Measurements from ENCODE around the gene EIF5B.
"Not testable (repeated sequence)": the region's sequence is repeated elsewhere in the genome, so short reads cannot be mapped to it uniquely, and the experiment has no call there.

EIF5B gene

DNA sequence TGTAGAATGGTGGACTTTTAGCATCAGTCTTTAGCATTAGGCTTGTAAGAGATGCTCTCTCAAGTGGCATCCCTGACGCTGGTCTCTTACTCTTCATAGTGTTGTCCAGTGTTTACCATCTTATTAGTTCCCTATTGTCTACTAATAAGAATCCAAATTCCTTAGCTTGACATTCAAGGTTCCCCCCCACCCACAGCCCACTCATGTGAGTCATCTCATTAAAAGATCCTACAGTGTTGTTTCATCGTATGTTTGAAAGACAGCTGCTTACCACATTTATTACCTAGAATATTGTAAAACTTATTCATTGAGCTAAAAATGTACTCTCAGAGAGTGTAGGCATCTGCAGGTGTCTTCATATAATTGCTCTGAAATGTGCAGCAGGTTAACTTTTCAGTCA lies 28.5 kb downstream of the EIF5B start:
- DNase-seq (ENCODE audit: low read depth in 2 of 2), result no peak

DNA sequence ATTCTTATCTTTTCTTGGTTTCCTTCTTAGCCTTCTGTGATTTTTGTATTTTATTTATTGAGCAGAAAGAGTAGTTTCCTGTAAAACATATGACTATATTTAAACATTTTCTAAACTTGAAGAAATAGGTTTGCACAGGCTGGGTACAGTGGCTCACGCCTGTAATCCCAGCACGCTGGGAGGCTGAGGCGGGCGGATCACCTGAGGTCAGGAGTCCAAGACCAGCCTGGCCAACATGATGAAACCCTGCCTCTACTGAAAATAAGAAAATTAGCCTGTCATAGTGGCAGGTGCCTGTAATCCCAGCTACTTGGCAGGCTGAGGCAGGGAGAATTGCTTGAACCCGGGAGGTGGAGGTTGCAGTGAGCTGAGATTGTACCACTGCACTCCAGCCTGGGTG lies 31.7 kb downstream of the EIF5B start:
- DNase-seq (ENCODE audit: low read depth in 2 of 2), result not testable (repeated sequence)

DNA sequence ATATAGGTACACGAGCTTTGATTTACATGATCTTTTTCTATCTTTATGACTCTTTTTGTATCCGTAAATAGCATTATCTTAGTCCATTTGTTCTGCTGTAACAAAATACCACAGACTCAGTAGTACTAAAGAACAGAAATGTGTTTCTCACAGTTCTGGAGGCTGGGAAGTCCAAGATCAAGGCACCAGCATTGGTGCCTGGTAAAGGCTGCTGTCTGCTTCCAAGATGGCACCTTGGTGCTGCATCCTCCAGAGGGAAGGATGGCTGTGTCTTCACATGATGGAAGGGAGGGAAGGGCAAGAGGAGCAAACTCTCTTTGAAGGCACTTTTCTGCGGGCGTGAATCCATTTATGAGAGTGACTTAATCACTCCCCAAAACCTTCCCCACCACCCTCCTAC lies 36.0 kb downstream of the EIF5B start:
- no peak for DNase-seq (ENCODE audit: low read depth in 2 of 2)

DNA sequence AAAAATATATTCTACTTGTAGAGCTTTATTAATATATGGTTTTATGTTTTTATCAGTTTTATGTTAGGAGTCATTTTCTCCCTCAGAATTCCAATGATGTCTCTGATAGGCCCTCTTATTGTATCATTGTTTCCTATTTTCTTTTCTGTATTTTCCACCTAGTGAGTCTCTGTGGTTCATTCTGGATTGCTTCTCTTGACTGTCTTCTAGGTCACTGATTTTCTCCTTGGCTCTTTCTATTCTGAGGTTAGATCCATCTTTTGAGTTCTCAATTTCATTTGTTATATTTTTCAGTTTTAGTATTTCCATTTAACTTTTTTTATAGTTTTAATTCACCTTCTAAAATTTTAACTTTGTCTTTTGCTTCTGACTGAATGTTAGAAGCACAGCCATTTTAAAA lies 37.6 kb downstream of the EIF5B start:
- DNase-seq (ENCODE audit: low read depth in 2 of 2), result no peak

DNA sequence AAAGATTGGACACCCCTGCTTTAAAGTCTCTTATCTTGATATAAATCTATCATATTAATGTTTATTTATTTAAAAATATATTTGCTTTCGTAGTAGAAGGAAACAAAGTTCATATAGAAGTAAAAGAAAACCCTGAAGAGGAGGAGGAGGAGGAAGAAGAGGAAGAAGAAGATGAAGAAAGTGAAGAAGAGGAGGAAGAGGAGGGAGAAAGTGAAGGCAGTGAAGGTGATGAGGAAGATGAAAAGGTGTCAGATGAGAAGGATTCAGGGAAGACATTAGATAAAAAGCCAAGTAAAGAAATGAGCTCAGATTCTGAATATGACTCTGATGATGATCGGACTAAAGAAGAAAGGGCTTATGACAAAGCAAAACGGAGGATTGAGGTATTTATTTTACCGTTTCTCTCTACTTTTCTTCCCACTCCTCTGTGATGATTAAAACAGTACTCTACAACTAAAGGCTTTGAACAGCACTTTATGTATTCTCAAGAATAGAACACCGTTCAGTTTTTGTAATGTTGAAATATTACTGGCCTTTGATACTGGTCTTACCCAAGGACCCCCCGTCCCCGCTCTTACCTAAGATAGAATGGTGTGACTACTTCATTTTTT lies 39.2 kb downstream of the EIF5B start:
- no peak for DNase-seq (ENCODE audit: low read depth in 2 of 2)

DNA sequence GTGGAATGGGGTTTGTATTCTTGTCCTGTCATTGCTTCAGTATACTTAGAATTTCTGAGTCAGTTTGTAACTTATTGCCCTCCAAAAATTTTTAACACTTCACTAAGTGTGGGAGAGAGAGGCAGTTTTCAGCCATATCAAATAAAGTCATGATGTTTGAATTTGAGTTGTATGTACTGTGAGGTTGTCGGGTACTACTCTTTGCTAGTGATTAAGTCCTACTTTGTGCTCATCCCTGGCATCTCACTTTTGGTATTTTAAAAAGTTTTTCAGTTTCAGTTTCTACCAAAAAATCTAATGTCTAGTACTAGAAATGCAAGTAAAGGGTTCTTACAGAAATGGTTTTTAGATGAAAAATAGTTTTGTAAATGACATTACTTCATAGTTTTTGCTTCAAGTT lies 40.7 kb downstream of the EIF5B start:
- no peak for DNase-seq (ENCODE audit: low read depth in 2 of 2)

DNA sequence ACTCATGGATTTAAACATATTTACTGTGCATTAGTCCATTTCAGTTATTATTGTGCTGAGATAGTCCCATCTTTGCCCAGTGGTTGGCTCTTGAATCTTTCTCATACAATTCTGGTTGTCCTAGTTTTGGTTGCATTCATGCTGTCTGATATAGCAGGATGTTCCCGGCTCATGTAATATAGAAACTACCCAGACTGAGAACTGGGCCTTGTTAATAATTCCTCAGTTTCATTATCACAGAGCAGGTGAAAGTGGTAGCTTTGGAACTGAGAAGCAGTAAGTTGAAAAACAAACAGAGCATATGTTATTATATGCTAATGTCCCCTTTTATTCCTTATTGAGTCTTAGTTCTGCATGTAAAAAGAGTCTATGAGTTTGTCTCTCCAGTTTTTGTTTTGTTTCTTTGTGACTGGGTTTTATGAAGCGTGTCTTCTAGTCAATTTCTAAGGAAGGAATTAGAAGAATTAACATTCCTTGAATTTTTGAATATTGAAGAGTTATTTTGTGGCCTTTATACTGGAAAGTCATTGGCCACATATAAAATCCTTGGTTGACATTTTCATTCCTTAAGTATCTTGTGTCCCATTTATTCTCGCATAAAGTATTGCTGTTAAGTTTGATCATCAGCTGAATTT lies 43.3 kb downstream of the EIF5B start:
- no peak for DNase-seq (ENCODE audit: low read depth in 2 of 2)

DNA sequence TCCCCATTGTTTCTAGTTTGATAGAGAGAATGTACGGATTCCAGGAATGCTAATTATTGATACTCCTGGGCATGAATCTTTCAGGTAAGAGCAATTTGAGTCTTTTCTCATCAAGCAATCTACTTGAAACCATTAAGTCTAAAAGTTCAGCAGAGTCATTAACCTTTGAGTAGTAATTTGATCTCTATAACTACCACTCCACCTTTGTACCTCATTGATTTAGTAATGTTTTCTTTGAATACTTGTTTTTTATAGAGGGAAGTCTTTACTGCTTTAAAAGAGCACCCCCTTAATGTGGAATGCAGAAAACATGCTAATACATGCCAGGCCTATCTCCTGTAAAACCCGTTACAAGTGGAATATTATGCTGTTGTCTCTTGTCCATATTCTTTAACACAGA lies 45.0 kb downstream of the EIF5B start:
- no peak for DNase-seq (ENCODE audit: low read depth in 2 of 2)

DNA sequence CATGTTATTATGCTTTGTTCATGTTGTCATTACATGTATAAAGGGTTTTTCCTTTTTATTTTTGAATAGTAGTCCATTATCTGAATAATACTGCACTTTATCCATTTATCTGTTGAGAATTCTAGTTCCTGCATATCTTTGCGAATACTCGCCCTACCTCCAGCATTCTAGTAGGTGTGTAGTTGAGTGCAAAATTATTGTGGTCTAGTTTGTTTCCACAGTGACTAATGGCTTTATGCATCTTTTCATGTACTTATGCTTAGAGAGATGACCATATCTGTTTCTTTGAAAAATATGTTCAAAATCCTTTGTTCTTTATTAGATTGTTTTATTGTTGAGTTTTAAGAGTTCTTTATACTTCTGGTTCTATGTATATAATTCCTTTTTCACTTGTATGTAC lies 48.8 kb downstream of the EIF5B start:
- DNase-seq (ENCODE audit: low read depth in 2 of 2), result no peak

DNA sequence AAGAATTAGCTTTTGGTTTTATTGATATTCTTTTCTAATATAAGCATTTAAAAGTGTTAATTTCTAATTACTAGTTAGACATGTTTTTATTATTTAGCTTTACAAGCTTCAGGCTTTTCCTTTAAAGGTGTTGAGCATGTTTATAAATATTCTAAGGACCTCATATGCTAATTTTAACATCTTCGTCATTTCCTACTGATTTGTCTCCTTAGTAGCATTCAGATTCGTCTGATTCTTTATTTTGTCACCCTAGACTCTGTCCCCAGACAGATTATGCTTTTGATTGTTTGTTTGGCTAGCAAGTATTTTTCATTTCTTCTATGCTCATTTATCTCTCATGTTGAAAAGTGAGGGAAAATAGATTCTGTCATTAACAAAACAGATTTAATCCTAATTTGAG lies 51.7 kb downstream of the EIF5B start:
- no peak for DNase-seq (ENCODE audit: low read depth in 2 of 2)

DNA sequence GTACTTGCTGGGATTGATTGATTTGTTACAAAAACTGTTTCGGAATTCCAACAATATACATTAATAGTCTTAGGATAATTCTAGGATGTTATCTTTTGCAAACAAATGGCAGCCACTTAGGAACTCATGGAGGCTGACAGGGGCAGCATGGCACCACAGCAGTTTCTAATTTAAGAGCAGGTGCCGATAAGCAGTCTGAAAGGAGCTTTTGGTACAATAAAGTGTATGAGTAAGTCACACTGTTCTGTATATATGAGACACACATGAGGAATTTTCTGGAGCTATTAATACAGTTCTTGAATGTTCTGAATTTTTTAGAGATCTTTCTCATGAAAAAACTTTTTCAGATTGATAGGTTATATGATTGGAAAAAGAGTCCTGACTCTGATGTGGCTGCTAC lies 52.2 kb downstream of the EIF5B start:
- DNase-seq (ENCODE audit: low read depth in 2 of 2), result no peak

DNA sequence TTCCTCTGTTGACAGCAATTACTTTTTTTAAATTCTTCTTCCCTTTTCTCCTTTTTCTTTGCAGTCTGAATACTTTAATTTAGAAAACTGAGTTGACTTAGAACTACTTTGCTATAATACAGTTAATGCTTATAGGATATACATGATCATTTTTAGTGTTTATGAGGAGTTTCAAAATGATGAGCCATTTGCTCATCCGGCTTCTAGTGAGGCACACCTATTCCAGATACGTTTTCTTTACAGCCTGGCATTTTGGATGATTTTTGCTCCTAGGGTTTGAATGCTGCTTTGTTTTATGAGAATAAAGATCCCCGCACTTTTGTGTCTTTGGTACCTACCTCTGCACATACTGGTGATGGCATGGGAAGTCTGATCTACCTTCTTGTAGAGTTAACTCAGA lies 52.8 kb downstream of the EIF5B start:
- DNase-seq (ENCODE audit: low read depth in 2 of 2), result no peak

DNA sequence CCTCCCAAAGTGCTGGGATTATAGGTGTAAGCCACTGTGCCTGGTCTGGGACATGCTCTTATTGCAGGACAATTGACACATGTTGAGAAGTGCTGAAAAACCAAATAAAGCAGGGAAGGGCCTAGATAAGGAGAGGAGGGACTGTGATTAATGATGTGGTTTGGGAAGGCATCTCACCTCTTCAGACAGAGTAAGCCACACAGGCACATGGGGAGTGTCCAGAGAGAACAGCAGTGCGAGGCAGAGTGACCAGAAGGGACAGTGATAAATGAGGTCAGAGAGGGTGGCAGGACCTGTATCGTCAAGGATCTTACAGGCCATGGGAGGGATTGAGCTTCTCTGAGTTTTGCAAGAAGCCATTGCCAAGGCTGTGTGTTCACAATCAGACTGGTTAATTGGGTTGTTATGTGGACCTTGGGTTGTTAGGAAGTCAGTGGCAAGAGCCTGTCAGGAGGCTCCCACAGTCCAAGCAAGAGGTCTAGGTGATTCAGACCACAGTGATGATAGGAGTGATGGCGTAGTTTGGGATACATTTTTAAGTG lies 58.5 kb downstream of the EIF5B start:
- no peak for DNase-seq (ENCODE audit: low read depth in 2 of 2)

DNA sequence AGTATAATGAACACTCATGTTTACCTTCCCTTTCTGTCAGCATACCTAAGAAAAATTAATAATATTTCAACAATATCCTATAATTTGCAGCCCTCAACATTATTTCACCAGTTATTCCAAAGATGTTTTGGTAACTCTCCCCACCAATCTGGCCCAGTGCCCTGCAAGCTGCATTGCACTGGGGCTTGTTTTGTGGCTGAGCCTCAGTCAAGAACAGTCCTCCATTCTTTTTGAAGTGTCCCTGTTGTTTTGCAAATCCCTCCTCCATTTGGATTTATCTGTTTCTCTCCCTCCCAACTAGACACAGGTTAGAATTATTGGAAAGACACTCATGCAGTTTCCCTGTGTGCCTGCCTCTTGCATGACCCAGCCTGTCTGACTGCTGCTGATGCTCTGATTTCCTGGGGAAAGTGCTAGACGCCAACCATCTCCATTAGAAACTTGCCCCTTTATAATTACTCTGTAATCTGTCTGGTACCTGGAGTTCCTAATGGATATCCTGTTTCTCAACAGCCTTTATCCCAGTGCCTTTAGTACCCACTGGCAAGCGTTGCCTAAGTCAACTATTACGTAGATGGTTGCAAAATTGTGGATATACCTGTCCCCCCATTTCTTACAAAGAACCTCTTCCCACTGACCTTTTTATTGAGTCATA lies 60.2 kb downstream of the EIF5B start:
- DNase-seq (ENCODE audit: low read depth in 2 of 2), result no peak

DNA sequence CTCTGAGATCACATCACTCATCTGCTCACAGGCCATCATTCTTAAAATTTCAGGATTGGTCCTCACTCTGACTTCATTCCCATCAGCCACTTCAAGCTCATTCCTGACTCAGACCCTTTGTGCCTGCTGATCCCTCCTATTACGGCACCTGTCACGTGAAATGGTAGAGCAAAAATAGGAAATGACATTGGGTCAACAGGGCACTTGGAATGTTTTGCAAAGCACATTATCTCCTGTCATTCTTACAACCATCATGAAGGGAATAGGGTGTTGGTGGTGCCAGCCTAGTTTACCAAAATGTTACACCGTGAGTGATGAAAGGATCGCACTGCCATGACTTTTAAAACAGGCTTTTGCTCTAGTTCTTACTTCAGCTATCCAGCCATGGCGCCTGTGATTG lies 61.1 kb downstream of the EIF5B start:
- no peak for DNase-seq (ENCODE audit: low read depth in 2 of 2)

DNA sequence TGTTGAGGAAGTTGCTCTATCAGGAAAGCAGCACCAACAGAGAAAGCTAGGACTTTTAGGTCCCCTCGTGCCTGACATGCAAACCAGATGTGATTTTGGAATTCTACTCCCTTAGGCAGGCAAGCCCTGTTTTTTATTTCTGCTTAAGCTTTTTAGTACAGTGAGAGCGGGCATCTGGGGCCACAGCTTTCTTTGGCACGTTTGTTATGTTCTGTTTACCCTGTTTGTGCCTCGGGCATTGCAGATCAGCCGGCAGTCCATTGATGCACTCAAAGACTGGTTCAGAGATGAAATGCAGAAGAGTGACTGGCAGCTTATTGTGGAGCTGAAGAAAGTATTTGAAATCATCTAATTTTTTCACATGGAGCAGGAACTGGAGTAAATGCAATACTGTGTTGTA lies 61.9 kb downstream of the EIF5B start:
- DNase-seq (ENCODE audit: low read depth in 2 of 2), result no peak

DNA sequence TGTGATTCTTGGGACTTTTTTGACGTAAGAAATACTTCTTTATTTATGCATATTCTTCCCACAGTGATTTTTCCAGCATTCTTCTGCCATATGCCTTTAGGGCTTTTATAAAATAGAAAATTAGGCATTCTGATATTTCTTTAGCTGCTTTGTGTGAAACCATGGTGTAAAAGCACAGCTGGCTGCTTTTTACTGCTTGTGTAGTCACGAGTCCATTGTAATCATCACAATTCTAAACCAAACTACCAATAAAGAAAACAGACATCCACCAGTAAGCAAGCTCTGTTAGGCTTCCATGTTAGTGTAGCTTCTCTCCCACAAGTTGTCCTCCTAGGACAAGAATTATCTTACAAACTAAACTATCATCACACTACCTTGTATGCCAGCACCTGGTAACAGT lies 62.6 kb downstream of the EIF5B start:
- no peak for DNase-seq (ENCODE audit: low read depth in 2 of 2)

DNA sequence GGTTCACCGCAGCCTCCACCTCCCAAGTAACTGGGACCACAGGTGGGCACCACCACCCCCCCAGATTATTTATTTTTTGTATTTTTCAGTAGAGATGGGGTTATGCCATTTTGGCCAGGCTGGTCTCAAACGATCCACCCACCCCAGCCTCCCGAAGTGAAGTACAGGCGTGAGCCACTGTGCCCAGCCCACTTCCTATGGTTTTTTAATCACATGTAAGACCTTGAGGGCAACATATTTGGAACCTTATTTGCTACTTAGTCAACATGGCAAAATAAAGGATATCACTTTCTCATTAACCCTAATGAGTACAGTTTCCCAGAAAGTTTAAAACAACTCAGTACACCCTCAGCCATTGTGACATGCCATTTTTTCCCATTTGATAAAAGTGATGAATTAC lies 64.7 kb downstream of the EIF5B start:
- DNase-seq (ENCODE audit: low read depth in 2 of 2), result no peak

DNA sequence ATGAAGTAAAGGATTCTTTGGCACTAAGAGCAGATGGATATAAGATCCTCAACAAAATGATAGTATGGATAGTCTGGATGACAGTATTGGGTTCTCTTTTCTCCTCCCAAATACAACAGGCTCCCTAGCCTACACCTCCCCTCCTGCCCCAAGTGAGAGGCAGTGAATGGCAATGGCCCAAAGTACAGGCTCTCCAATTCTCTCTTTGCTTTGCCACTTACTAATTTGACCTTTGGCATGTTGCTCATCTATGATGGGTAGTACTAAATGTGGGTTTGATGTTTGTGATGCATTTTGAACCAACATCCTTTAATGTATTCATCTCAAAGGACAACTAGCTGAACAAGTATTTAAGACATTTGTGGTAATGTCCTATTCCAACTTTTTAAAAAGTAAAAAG lies 65.9 kb downstream of the EIF5B start:
- DNase-seq (ENCODE audit: low read depth in 2 of 2), result no peak

DNA sequence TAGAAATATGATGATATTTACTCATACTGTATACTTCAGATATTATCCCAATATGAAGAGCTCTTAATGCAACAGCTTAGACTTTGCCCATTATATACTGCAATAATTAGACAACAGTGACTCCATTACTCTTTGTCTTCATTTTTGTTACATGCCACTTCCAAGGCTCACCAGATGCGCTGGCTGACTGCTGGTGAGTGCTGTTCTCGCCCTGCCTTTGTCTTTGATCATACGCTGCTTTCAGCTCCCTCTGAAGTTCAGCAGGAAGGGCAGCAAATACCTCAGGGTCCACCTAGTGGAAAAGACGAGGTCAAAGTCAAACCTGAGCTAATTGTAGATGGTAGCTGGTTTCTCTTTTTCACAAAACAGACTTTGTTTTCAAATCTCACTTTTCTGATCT lies 66.3 kb downstream of the EIF5B start:
- no peak for DNase-seq (ENCODE audit: low read depth in 2 of 2)

DNA sequence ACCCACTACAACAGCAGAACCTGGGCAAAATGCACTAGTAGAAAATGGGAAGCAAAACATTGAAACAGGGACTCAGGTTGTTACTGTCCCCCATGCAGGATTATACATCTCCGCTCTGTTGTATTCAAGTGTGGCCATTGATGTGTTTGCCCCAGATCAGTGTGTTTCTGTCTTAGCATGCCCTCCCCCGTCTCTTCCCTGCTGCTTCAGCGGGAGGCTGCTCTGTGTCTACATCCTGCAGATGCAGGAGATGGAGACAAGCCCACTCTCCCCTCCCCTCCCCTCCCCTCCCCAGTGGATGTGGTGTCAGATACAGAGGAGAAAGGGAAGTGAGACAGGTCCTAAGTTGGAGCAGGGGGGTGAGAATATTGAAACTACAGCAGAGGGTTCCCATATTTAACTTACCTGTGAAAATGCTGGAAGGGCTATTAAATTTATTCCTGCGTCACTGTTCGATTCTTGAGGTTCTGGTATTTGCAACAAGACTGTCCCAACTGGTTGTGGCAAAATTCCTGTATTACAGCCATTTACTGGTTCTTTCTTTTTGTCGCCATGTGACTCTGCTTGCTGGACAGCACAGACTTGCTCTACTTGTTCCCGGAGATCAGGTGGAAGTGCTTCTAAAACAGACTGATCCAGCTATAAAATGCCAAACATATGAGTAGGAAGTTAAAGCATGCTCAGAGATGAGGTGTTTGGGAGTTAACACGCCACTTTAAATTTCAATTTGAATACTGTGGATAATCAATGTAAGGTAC lies 67.0 kb downstream of the EIF5B start:
- no peak for DNase-seq (ENCODE audit: low read depth in 2 of 2)

DNA sequence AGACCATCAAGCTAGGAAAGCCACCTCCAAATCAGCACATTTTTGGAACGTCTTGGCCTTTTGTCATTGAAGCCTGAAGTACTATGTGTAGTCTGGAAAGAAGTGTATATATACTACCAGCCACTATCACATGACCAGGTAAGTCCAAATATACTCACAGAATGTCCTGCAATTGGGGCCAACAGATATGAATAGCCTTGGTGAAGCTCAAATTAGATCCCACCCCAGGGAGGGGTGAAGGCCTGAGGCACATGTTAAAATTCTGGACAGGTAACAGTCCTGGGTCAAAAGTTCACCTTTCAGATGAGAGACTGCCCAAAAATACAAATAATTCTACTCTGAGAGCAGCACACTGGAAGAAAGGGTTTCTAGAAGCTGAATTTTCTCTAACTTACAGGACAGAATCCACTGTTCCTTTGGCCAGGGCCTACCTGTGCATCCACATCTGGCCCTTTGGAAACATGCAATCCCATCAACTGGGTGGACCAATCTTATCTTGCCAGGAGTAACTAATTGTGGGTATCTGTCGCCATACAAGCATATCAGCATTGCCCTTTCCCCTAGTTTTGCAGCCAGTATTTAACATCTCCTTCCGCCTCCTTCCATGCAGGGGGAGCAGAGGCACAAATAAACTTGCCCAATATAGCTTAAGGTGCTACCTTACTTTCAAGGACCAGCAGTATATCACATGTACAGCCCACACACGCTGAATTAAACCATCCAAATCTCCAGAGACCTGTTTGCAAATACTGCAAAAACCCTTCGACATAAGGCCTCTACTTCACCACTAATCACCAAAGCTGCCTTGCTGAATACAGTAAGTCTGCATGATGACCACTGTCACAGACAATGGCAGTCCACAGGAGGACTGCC lies 67.8 kb downstream of the EIF5B start:
- no peak for DNase-seq (ENCODE audit: low read depth in 2 of 2)
